ENCODE results near the gene KCNT2. TPM values are rescaled to one million over a fixed set of nuclear protein-coding genes. Genes with fewer than 3 reads are reported as not detected.

KCNT2 gene
- total RNA-seq, 2 experiments from 2014 or later, result not detected

DNA sequence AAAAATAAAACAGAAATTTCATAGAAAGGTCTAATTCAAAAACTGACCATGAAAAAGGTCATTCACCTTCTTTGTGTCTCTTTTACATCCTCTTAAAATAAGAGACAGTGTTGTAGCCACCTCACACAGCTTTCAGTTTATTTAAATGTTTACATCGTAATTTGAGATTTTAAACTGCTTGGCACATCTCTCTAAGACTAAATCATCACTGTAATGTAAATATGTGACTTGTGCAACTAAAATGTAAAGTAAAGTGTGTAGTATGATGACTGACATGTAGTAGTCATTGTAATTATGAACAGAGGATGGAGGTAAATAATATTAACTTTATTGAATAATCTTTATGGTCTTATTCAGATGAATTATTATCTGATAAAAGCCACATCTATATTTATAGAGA, 283.9 kb downstream of the KCNT2 start:
- Histone ChIP-seq H3K79me2 (ENCODE audit: insufficient read depth, low read depth, low read length) (no peaks in the 10 kb centered on the region), H3K4me1 (ENCODE audit: insufficient read depth, low read length, poor library complexity, severe bottlenecking) (no peaks in the 10 kb centered on the region), H3K4me2 (ENCODE audit: low read length) (no peak overlapping the region), H3K36me3 (ENCODE audit: insufficient read depth, low read length) (no peaks in the 10 kb centered on the region), H2AFZ (ENCODE audit: low read length) (no peak overlapping the region), H4K20me1 (ENCODE audit: insufficient read depth, low read length) (no peaks in the 10 kb centered on the region), H3K4me3 (ENCODE audit: low read depth, low read length, poor library complexity, severe bottlenecking) (no peak overlapping the region), H3K27ac (ENCODE audit: low read depth, low read length, poor library complexity, severe bottlenecking) (no peak overlapping the region), H3K9me2 (ENCODE audit: insufficient read depth, low read length) (no peaks in the 10 kb centered on the region), H3K9me3 (ENCODE audit: low read length) (no peaks in the 10 kb centered on the region)
- no TSS peak for BruUV-seq (replicated peaks)
- POLR2A ChIA-PET, result interaction anchor here (0.7 kb wide), 1 partner anchor 11 kb away, joined by 3 read pairs; no protein-coding TSS in a partner anchor
- CTCF ChIA-PET (ENCODE audit: unreplicated experiment), result no interaction called here
- TF ChIP-seq, protein P1, sequence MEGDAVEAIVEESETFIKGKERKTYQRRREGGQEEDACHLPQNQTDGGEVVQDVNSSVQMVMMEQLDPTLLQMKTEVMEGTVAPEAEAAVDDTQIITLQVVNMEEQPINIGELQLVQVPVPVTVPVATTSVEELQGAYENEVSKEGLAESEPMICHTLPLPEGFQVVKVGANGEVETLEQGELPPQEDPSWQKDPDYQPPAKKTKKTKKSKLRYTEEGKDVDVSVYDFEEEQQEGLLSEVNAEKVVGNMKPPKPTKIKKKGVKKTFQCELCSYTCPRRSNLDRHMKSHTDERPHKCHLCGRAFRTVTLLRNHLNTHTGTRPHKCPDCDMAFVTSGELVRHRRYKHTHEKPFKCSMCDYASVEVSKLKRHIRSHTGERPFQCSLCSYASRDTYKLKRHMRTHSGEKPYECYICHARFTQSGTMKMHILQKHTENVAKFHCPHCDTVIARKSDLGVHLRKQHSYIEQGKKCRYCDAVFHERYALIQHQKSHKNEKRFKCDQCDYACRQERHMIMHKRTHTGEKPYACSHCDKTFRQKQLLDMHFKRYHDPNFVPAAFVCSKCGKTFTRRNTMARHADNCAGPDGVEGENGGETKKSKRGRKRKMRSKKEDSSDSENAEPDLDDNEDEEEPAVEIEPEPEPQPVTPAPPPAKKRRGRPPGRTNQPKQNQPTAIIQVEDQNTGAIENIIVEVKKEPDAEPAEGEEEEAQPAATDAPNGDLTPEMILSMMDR (conservative IDR thresholded peaks at IDR 0.05; ENCODE audit: low read length), result no peak
- no peak for TF ChIP-seq EZH2phosphoT487 (IDR thresholded peaks at IDR 0.05; ENCODE audit: borderline replicate concordance, low read depth, low read length)
- intact Hi-C loops (cut with micrococcal nuclease; ENCODE audit: unreplicated experiment), result no loop called here
- no peak for DNase-seq (ENCODE audit: low spot score)

DNA sequence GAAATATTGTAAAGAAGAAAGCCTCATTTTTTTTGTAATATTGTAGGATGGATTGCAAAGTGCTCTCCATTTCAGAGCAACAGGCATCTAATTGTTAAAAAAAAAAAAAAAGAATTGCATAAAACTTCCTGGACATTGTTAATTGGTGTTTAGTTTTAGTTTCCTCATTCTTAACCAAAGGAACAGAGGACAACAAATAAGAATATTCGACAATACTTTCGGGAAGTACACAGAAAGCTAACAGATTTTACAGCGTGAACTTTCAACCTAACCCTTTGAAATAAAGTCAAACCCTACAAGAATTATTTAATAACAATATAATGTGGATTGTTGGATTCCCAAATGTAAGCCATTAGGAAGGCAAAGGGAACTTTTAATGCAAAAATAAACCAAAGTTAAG, 284.4 kb downstream of the KCNT2 start:
- no peak for TF ChIP-seq EZH2phosphoT487 (IDR thresholded peaks at IDR 0.05; ENCODE audit: borderline replicate concordance, low read depth, low read length)
- no peak for DNase-seq (ENCODE audit: low spot score)
- no peak overlapping the region for H2AFZ ChIP-seq (ENCODE audit: low read length)
- POLR2A ChIA-PET, result interaction anchor here (0.7 kb wide), 1 partner anchor 11 kb away, joined by 3 read pairs; no protein-coding TSS in a partner anchor
- BruUV-seq (replicated peaks), result no TSS peak
- H3K4me3 ChIP-seq (ENCODE audit: low read depth, low read length, poor library complexity, severe bottlenecking), result no peak overlapping the region
- H3K79me2 ChIP-seq (ENCODE audit: insufficient read depth, low read depth, low read length), result no peaks in the 10 kb centered on the region
- CTCF ChIA-PET (ENCODE audit: unreplicated experiment), result no interaction called here
- no peak overlapping the region for H3K4me2 ChIP-seq (ENCODE audit: low read length)
- no peaks in the 10 kb centered on the region for H4K20me1 ChIP-seq (ENCODE audit: insufficient read depth, low read length)
- no peaks in the 10 kb centered on the region for H3K36me3 ChIP-seq (ENCODE audit: insufficient read depth, low read length)
- no peaks in the 10 kb centered on the region for H3K4me1 ChIP-seq (ENCODE audit: insufficient read depth, low read length, poor library complexity, severe bottlenecking)
- no peak overlapping the region for H3K27ac ChIP-seq (ENCODE audit: low read depth, low read length, poor library complexity, severe bottlenecking)
- no peaks in the 10 kb centered on the region for H3K9me3 ChIP-seq (ENCODE audit: low read length)
- intact Hi-C loops (cut with micrococcal nuclease; ENCODE audit: unreplicated experiment), result no loop called here
- H3K9me2 ChIP-seq (ENCODE audit: insufficient read depth, low read length), result no peaks in the 10 kb centered on the region

DNA sequence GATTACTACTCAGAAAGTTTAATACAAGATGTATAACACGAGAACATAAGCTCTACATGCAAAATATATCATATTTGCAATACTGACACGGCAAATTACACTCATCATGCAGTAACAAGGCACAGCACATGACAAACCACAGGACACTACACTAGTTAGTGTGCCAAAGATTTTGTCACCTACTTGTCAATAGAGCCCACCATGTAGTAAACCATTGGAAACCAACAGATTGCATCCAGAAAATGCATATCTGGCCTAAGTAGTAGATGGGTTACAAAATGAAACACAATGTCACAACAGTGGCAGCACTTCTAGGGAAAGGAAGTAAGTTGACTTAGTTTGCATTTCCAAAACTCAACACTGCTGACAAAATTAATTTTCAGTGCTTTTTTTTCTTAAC, 288.9 kb downstream of the KCNT2 start:
- H3K36me3 ChIP-seq (ENCODE audit: insufficient read depth, low read length), result no peaks in the 10 kb centered on the region
- no peak overlapping the region for H3K27ac ChIP-seq (ENCODE audit: low read depth, low read length, poor library complexity, severe bottlenecking)
- H4K20me1 ChIP-seq (ENCODE audit: insufficient read depth, low read length), result no peaks in the 10 kb centered on the region
- no peak overlapping the region for H3K4me3 ChIP-seq (ENCODE audit: low read depth, low read length, poor library complexity, severe bottlenecking)
- no peaks in the 10 kb centered on the region for H3K9me2 ChIP-seq (ENCODE audit: insufficient read depth, low read length)
- no peaks in the 10 kb centered on the region for H3K79me2 ChIP-seq (ENCODE audit: insufficient read depth, low read depth, low read length)
- H3K4me2 ChIP-seq (ENCODE audit: low read length), result no peak overlapping the region
- ChIA-PET CTCF (ENCODE audit: unreplicated experiment) (no interaction called here), POLR2A (no interaction called here)
- BruUV-seq (replicated peaks), result no TSS peak
- no peak for TF ChIP-seq EZH2phosphoT487 (IDR thresholded peaks at IDR 0.05; ENCODE audit: borderline replicate concordance, low read depth, low read length)
- TF ChIP-seq, protein P1 (conservative IDR thresholded peaks at IDR 0.05; ENCODE audit: low read length), result no peak
- H3K4me1 ChIP-seq (ENCODE audit: insufficient read depth, low read length, poor library complexity, severe bottlenecking), result no peaks in the 10 kb centered on the region
- H3K9me3 ChIP-seq (ENCODE audit: low read length), result no peaks in the 10 kb centered on the region
- DNase-seq (ENCODE audit: low spot score), result no peak
- H2AFZ ChIP-seq (ENCODE audit: low read length), result no peak overlapping the region
- intact Hi-C loops (cut with micrococcal nuclease; ENCODE audit: unreplicated experiment), result loop anchor here (5.0 kb wide), 1 partner anchor 343 kb away; no protein-coding TSS in a partner anchor
